Measurements from ENCODE around the gene SLC39A11. TPM values are rescaled to one million over a fixed set of nuclear protein-coding genes. Genes with fewer than 3 reads are reported as not detected.

The SLC39A11 gene
- total RNA-seq, 2 donors from 2014 or later, result 27.8 to 39.6 TPM

GRCh38 chr17:72696721-72697120 is 395.8 kb downstream of the SLC39A11 start:
- Histone ChIP-seq H3K36me3 (replicated peaks in 1 of 2; ENCODE audit: insufficient read depth in 1 of 2, low read depth in 2 of 2) (no peaks in the 10 kb centered on the region), H3K4me3 (no peak overlapping the region), H3K27me3 (no peaks in the 10 kb centered on the region), H3K4me1 (no peaks in the 10 kb centered on the region), H3K27ac (no peak overlapping the region), H3K9me3 (no peaks in the 10 kb centered on the region)
- DNase-seq (no peak), ATAC-seq (no peak)
- WGBS, 2 donors, result 94 to 95% methylated on average over 8 of the region's 8 CpGs
- TF ChIP-seq POLR2A (IDR thresholded peaks at IDR 0.05) (no peak), CTCF (IDR thresholded peaks at IDR 0.05) (no peak)
- intact Hi-C loops (cut with DNase I), result loop anchor here (10.0 kb wide), 1 partner anchor 132 kb away; no protein-coding TSS in a partner anchor

- Histone ChIP-seq H3K27me3 (no peaks in the 10 kb centered on the region), H3K9me3 (no peaks in the 10 kb centered on the region), H3K36me3 (replicated peaks in 1 of 2; ENCODE audit: insufficient read depth in 1 of 2, low read depth in 2 of 2) (no peaks in the 10 kb centered on the region), H3K4me1 (no peaks in the 10 kb centered on the region), H3K4me3 (no peak overlapping the region), H3K27ac (no peak overlapping the region)
- 97% methylated on average over 9 of the region's 9 CpGs for WGBS, 2 donors
- intact Hi-C loops (cut with DNase I), result loop anchor here (10.0 kb wide), 1 partner anchor 131 kb away; no protein-coding TSS in a partner anchor
- DNase-seq (no peak), ATAC-seq (no peak)
- TF ChIP-seq POLR2A (IDR thresholded peaks at IDR 0.05) (no peak), CTCF (IDR thresholded peaks at IDR 0.05) (no peak)
Observed at GRCh38 chr17:72696156-72696555, 396.3 kb downstream of the SLC39A11 start.

GRCh38 chr17:72693956-72694355 is 398.5 kb downstream of the SLC39A11 start:
- DNase-seq (no peak), ATAC-seq (no peak)
- no peaks in the 10 kb centered on the region for H3K27me3 ChIP-seq
- H3K4me1 ChIP-seq, result no peaks in the 10 kb centered on the region
- H3K27ac ChIP-seq, result no peak overlapping the region
- 93 to 95% methylated on average over 4 of the region's 4 CpGs for WGBS, 2 donors
- no peak overlapping the region for H3K4me3 ChIP-seq
- TF ChIP-seq CTCF (IDR thresholded peaks at IDR 0.05), result no peak
- no peak for TF ChIP-seq POLR2A (IDR thresholded peaks at IDR 0.05)
- no peaks in the 10 kb centered on the region for H3K36me3 ChIP-seq (replicated peaks in 1 of 2; ENCODE audit: insufficient read depth in 1 of 2, low read depth in 2 of 2)
- intact Hi-C loops (cut with DNase I), result loop anchor here (10.0 kb wide), 1 partner anchor 129 kb away; no protein-coding TSS in a partner anchor
- H3K9me3 ChIP-seq, result no peaks in the 10 kb centered on the region

- no peak overlapping the region for H3K4me3 ChIP-seq
- H3K36me3 ChIP-seq (replicated peaks in 1 of 2; ENCODE audit: insufficient read depth in 1 of 2, low read depth in 2 of 2), result no peaks in the 10 kb centered on the region
- no peak for DNase-seq
- TF ChIP-seq POLR2A (IDR thresholded peaks at IDR 0.05), result no peak
- no peak for TF ChIP-seq CTCF (IDR thresholded peaks at IDR 0.05)
- no peaks in the 10 kb centered on the region for H3K9me3 ChIP-seq
- no peaks in the 10 kb centered on the region for H3K4me1 ChIP-seq
- 95 to 96% methylated on average over 13 to 15 of the region's 15 CpGs for WGBS, 2 donors
- intact Hi-C loops (cut with DNase I), result loop anchor here (10.0 kb wide), 1 partner anchor 129 kb away; no protein-coding TSS in a partner anchor
- H3K27me3 ChIP-seq, result no peaks in the 10 kb centered on the region
- H3K27ac ChIP-seq, result no peak overlapping the region
- ATAC-seq, result no peak
Observed at GRCh38 chr17:72693151-72693878, 399.2 kb downstream of the SLC39A11 start.

GRCh38 chr17:72692676-72693075 is 399.8 kb downstream of the SLC39A11 start:
- no peaks in the 10 kb centered on the region for H3K9me3 ChIP-seq
- 92% methylated on average over 2 of the region's 2 CpGs for WGBS, 2 donors
- H3K36me3 ChIP-seq (replicated peaks in 1 of 2; ENCODE audit: insufficient read depth in 1 of 2, low read depth in 2 of 2), result no peaks in the 10 kb centered on the region
- intact Hi-C loops (cut with DNase I), result loop anchor here (10.0 kb wide), 1 partner anchor 128 kb away; no protein-coding TSS in a partner anchor
- no peak for TF ChIP-seq CTCF (IDR thresholded peaks at IDR 0.05)
- TF ChIP-seq POLR2A (IDR thresholded peaks at IDR 0.05), result no peak
- no peak overlapping the region for H3K4me3 ChIP-seq
- no peaks in the 10 kb centered on the region for H3K27me3 ChIP-seq
- ATAC-seq, result no peak
- no peak for DNase-seq
- H3K4me1 ChIP-seq, result no peaks in the 10 kb centered on the region
- H3K27ac ChIP-seq, result no peak overlapping the region

Data from body of pancreas (tissue), 4 donors.